Retina (tissue), 1 donor: Measurements from ENCODE around the gene TLR5.

ENCODE experiments used
- DNase-seq: peaks from one replicate; pipeline ENCODE4 v3.0.0-alpha.2; 2016

Gene TLR5

GRCh38 chr1:223102797-223103533 lies 40.1 kb downstream of the TLR5 start:
- DNase-seq: peak; percentile 46

- no peak for DNase-seq
These were observed 45.3 kb downstream of the TLR5 start for GRCh38 chr1:223097713-223098112.

- no peak for DNase-seq
These were observed 47.2 kb downstream of the TLR5 start for GRCh38 chr1:223095870-223096269.

- DNase-seq: no peak
These were observed 51.2 kb downstream of the TLR5 start for GRCh38 chr1:223091896-223092295.

GRCh38 chr1:223089250-223089649 lies 53.8 kb downstream of the TLR5 start:
- DNase-seq: no peak

GRCh38 chr1:223088713-223089240 lies 54.3 kb downstream of the TLR5 start:
- DNase-seq: no peak

GRCh38 chr1:223087291-223088255 lies 55.5 kb downstream of the TLR5 start:
- DNase-seq: peak; percentile 23

- no peak for DNase-seq
These were observed 58.6 kb downstream of the TLR5 start for GRCh38 chr1:223084464-223084866.

- DNase-seq: no peak
These were observed 59.2 kb downstream of the TLR5 start for GRCh38 chr1:223083831-223084230.

- no peak for DNase-seq
These were observed 60.1 kb downstream of the TLR5 start for GRCh38 chr1:223082914-223083313.

- DNase-seq: peak; percentile 88
These were observed 61.7 kb downstream of the TLR5 start for GRCh38 chr1:223081181-223081994.

GRCh38 chr1:223079498-223079897 lies 63.5 kb downstream of the TLR5 start:
- no peak for DNase-seq

- no peak for DNase-seq
These were observed 65.7 kb downstream of the TLR5 start for GRCh38 chr1:223077247-223077833.

- no peak for DNase-seq
These were observed 66.7 kb downstream of the TLR5 start for GRCh38 chr1:223076362-223076761.

- no peak for DNase-seq
These were observed 67.2 kb downstream of the TLR5 start for GRCh38 chr1:223075834-223076233.

GRCh38 chr1:223074445-223075300 lies 68.4 kb downstream of the TLR5 start:
- DNase-seq: no peak

GRCh38 chr1:223068900-223069665 lies 74.0 kb downstream of the TLR5 start:
- DNase-seq: no peak

GRCh38 chr1:223067914-223068313 lies 75.1 kb downstream of the TLR5 start:
- DNase-seq: no peak

GRCh38 chr1:223066415-223066814 lies 76.6 kb downstream of the TLR5 start:
- DNase-seq: no peak

- DNase-seq: no peak
These were observed 80.9 kb downstream of the TLR5 start for GRCh38 chr1:223062177-223062576.

GRCh38 chr1:223059526-223059925 lies 83.5 kb downstream of the TLR5 start:
- no peak for DNase-seq
